MM.1S (cell line): ENCODE data around the gene RPS6KB1.
"Not testable (repeated sequence)": the region's sequence is repeated elsewhere in the genome, so short reads cannot be mapped to it uniquely, and the experiment has no call there.

Experiments used
- CTCF ChIP-seq: fragments of 300-600 bp; sonication (generic); IDR thresholded peaks from 2 replicates; pipeline ENCODE4 v1.5.1; 2016; ENCODE audit warnings: antibody characterized with exemption, low read length, mixed read lengths
- EZH2 ChIP-seq: fragments of 300-600 bp; sonication (generic); optimal IDR thresholded peaks from 2 replicates; pipeline ENCODE3; 2017; ENCODE audit warnings: low read depth, mild to moderate bottlenecking, antibody characterized with exemption, low read length, mixed read lengths

GRCh38 chr17:59930121-59930520, 37.2 kb downstream of the RPS6KB1 start:
- TF ChIP-seq CTCF, EZH2: not testable (repeated sequence)
